Measurements from ENCODE around the gene MFAP3L.
A peak's percentile ranks its signal among the peaks of the same experiment; 100 is the strongest.
"Not testable (repeated sequence)": the region's sequence is repeated elsewhere in the genome, so short reads cannot be mapped to it uniquely, and the experiment has no call there.

MFAP3L gene

DNA sequence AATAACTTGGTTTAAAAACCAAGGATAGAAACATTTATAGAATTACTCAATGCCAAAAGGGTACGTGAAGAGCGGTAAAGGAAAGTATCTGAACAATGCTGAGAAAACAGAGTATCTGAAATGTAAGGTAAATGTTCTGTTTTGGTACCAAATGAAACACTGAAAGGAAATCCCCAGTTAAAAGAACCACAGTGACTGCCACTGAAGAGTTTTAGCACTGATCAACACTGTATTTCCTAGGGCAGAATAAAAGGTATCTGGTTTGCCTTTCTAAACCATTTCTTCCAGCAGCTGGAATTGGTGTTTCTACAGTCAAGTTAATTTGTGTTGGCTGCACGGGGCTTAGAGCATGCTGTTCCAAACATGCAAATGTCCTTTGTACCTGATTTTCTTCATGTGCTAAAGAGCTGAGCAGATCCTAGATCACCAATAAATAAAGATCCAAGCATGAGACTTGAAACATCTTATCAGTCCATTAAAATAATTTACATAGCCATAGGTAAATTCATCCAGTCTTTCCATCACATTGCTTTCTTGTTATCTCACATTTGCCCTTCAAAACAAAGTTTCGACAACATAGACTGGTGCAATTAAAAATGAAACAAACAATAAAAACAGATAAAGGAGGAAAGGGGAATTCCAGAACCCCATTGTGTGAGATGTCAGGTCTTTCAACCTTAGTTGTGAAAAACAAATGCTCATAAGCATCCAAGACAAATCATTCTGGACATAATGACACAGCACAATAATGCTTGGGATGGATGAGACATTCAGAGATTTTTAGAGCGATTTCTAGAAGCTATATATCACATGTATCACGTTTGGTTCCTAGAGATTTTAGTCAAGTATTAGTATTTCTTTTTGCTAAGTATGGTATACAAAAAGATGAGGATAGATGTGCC, 38.6 kb downstream of the MFAP3L start:
- DNase-seq (ENCODE audit: low read depth, low spot score), result no peak

DNA sequence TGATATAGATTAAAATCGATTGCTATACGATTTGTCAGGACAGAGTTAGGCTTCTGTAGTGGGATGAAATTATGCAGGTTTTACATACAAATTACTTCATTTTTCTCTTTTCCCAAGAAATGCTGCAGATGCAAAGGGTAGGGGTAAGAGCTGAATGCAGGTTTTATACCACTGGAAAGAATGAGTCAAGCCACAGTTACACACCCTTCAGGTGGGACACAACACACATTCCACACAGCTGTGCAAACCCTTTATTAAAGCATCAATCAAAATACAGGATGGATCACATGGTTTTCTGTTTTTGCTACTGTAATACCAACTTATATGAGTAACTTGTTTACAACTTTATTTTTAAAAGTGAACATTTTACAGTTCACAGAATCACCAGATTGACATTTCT, 39.8 kb downstream of the MFAP3L start:
- no peak for DNase-seq (ENCODE audit: low read depth, low spot score)

DNA sequence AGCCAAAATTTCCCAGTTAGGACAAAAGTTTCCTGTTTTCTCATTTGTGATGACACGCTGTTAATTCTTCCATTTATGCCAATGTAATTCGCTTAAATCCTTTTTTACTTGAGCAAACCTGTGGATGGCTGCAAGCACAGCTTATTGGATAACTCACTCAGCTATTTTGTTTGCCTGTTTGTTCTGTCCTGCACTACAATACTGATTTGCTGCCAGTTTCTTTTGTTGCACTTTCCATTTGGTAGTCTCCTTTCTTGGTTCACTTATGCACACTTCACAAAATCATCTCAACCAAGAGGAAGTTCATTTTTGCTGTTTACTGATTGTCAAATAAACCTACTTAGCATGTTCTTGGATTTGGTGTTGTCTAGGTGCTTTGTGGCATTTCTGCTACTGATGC, 40.3 kb downstream of the MFAP3L start:
- DNase-seq (ENCODE audit: low read depth, low spot score), result no peak

DNA sequence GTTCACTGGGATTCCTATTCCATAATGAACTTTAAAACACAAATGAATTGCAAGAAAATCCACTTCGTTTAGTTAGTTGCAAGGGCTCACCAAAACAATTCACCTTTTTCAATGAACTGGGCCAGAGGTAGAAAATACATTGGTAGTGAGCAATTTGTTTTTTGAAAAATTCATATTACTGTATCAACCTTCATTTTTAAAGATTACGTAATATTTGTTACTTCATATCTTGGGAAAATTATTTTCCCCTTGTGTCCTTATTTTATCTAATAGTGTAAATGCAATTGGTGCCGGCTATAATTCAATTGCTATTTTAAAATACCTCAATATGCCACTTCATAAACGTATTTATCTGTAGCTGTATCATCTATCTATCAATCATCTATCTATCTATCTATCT, 41.5 kb downstream of the MFAP3L start:
- DNase-seq (ENCODE audit: low read depth, low spot score), result no peak

DNA sequence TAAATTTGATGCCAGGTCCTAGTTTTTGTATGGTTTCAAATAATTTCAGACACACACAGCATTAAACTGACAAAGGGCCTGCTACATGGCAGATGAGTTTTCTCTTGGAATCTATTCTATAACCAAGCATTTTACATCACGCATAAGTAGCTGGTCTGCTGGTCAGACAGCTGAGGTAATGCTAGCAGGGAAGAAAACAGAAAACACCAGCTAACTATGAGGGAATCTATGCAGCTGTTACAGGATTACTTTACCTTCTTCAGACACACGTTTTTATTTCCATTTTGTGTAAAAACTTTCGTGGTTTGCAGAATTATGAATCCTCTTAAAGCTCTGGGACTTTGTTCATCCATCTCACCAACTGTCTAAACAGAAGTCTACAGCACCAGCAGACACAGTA, 42.0 kb downstream of the MFAP3L start:
- DNase-seq (ENCODE audit: low read depth, low spot score), result no peak

DNA sequence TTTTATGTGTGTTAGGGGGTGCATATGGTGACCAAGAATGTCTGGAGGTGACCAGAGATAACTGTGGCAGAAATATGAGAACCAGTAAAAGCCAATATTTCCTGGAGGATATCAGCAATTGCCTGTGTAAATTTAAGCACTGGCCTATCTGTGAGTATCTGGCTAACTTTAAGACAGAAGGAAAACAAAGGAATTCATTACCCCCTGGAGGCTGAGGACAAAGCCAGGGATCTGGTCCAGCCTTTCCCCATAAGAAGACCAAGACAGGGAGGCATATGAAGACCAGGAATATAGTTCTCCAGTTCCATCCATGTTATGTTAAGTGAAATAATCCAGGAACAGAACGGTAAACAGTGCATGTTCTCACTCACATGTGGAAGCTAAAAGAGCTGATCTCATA, 49.2 kb downstream of the MFAP3L start:
- DNase-seq (ENCODE audit: low read depth, low spot score), result no peak

DNA sequence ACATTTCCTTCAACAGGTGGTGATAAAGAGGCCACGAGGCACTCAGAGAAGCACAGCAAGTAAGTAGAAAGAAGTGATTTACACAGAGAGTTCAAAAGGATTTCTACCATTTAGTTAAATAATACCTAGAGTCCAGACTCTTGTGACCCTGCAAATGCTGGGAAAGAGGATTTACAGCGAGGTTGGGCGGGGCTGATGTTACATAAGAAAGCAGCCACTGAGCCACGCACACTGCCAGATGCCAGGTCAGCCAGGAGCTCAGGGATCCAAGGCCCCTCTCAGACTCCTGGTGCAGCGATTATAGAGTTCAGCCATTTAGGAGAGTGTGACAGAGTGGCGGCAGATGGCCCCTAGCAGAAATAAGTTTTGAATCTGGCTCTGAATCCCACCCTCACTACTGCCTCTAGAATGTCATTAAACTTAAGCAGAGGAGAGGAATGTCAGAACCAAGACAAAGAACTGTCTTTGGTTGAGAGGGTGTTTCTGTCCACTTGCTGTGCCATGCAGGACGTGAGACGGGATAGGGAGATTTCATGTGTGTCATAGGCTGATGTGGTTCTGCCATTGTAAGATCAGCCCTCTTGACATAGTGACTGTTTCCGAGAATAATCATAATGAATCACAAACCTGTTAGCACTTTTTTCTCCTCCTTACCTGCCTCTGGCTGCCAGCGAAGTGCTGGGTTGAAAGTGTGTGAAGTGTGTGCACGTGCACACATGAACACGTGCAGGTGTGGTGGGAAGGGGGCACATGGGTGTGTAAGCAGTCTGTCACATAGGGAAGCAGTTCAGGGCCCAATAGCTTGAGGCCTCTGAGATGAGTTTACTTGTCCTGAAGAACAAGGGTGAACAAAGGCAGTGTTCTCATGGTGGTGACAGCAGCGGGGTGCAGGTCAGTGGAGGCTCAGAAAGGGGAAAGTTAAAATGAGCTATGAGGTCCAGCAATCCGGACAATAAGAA, 50.1 kb downstream of the MFAP3L start:
- no peak for DNase-seq (ENCODE audit: low read depth, low spot score)

DNA sequence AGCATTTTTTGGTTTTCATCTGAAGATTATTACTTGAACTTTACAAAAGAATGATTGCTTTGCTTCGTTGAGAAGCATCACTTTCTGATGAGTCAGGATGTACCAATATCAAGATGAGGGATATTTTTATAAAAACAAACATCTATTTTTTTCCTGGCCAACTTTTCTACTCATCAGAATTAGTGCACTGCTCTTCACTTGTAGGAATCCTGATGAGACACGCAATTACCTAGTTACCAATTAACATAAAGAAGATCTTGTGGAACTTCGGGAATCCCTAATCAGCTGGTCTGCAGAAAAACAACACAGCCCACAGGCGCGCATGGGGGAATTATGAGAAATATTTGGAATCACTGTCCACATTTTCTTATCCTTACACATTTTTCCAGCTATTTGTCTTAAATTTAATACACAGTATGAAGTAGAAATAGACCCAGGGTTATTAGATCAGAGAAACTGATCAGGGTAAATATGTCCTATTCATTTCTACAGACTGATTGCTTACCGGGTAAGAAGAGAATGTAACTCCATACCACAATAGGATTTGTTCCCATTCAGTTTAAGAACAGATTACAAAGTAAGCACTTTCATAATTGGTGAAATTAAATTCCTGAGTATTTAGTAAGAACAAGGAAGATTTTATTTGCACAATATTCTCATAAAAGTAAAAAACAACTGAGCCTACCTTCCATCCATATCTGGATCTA, 50.9 kb downstream of the MFAP3L start:
- no peak for DNase-seq (ENCODE audit: low read depth, low spot score)

DNA sequence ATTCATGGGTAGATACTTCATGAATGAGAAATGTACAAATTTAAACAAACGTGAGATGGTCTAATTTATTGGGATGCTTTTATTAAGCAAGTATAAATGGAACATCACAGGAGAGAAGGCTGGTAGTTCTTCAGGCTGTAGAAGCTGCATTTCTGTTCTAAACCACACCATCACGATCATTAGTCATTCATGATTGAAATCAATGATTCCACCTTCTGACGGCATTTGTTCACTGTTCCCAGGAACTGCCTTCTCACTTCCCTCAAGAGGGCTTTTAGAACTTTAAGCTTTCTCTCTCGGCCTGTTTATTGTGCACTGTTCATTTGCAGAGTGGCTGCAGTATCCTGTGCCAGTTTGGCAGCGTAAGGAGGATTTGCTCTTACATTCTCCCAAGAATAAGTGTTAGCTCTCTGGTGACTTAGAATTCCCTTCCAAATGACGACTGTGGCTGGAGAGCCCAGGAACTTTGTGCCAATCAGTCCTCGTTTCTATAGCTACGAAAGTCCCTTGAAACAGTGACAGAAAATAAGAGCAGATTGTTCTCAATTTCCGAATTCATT, 54.7 kb downstream of the MFAP3L start:
- peak; percentile 48 for DNase-seq (ENCODE audit: low read depth, low spot score)

DNA sequence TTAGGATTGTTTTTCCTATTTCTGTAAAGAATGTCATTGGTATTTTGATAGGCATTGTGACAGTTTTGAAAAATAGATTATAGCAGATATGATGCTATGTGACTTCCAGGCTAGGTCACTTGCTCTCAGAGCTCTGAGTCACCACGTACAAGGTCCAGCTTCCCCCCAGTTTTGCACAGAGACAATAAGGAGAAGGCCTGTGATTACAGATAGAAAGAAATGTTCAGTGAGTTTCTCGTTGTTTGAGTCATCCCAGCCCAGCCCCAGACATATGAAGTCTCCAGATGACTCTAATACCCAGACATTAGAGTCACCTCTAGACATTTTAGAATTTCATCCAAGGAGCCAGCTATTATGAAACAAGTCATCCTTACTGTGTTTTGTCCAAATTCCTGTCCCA, 57.2 kb downstream of the MFAP3L start:
- peak; percentile 69 for DNase-seq (ENCODE audit: low read depth, low spot score)

DNA sequence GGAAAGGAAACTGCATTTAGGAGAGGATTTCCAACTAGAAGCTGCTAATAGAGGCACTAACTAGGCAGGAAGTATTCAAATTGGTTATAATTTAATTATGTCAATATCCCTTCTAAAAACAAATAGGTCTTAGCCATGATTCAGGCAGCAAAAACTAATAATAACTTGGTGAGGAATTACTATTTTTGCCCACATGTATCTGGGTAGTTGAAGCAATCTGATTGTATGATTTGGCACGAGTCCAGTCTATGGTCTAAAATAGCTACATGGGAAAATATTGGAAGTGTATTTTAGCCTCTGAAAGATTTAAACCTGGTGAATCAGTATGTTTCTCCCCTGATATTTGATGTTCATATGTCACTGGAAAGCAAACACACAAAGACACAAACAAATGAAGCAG, 62.2 kb downstream of the MFAP3L start:
- DNase-seq (ENCODE audit: low read depth, low spot score), result no peak

DNA sequence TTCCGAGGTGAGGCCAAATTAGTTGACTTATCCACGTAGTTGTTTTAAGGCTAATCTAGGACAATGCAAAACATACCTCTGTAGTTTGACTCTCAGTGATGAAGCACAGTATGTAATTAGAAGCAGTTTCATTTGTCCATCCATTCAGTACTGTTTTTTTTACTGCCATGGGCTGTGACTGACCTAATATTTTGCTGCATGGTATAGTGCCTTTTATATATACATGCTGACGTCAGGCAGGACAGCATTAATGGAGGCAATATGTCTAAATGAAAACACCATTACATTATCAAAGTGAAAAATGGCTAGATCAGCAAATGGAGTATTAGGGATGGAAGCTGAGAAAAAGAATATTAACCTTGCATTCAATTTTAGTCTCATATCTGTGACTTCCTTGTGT, 66.9 kb downstream of the MFAP3L start:
- no peak for DNase-seq (ENCODE audit: low read depth, low spot score)

DNA sequence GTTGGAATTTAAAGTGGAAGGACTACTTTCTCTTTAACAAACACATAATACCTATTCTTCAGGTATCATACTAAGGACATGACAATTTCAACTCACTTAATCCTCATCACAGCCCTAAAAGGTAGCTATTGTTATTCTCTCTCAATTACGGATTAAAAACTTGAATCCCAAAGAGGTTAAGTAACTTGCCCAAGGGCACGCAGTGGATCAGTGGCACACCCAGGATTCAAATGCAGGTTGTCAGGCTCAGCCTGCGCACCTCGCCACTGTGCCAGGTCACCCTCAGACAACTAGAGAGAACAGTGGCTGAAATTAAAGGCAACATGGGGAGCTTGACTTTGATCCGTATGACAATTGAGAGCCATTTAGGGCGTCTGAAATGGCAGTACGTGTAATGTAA, 67.6 kb downstream of the MFAP3L start:
- DNase-seq (ENCODE audit: low read depth, low spot score), result no peak

DNA sequence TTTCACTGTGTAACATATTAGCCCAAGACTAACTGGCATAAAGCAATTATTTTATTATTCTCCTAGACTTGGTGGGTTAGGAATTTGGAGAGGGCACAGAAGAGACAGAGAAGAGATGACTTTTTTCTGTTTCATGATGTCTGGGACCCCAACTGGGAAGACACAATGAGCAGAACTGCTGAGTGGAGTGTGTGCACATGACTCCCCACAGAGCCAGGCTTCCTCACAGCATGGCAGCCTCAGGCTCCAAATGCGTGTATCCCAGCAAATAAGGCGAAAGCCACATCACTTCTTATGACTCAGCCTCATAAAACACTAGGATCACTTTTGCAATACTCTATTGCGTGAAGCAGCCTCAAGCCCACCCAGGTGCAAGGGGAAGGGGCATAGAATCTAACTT, 68.4 kb downstream of the MFAP3L start:
- no peak for DNase-seq (ENCODE audit: low read depth, low spot score)

DNA sequence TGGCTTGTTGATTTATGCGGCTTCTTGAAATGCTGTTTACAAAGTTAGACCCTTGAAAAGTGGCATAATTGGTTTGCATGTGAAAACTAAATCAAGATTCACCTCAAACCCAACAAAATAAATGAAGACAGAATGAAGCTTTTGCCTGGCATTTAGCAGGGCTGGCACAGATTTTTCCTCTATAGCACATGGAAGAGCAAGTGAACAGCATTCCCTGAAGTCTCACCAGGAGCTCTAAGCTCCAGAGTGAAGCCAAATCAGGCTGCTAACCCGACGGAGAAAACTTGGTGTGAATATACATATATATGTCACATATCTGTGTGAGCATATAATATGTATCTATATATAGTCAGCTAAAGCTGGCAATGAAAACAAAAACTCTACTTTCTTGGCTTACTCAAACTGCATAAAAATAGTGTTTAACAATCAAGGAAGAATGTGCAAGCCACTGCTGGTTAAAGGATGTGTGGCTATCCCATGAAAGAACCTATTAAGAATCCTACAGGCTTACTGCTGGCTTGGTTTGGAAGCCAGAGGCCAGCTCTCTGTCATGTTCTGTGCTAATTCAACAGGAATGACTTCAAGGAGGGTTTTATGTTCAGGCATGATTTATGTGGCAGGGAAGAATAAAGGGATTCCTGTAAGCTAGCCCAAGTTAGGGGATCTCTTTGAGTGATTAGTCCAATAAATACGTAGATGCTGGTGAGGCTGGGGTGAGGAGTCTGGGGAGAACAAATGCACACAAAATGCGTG, 69.9 kb downstream of the MFAP3L start:
- DNase-seq (ENCODE audit: low read depth, low spot score), result peak; percentile 66

DNA sequence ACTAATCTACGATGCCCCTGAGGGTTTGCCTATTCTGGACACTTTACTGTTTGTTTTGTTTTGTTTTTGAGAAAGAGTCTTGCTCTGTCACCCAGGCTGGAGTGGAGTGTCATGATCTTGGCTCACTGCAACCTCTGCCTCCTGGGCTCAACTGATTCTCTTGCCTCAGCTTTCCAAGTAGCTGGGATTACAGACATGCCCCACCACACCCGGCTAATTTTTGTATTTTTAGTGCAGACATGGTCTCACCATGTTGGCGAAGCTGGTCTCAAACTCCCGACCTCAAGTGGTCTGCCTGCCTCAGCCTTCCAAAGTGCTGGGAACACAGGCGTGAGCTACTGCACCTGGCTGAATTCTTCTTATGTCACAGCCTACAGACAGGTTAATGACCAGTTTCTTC, 70.7 kb downstream of the MFAP3L start:
- no peak for DNase-seq (ENCODE audit: low read depth, low spot score)

DNA sequence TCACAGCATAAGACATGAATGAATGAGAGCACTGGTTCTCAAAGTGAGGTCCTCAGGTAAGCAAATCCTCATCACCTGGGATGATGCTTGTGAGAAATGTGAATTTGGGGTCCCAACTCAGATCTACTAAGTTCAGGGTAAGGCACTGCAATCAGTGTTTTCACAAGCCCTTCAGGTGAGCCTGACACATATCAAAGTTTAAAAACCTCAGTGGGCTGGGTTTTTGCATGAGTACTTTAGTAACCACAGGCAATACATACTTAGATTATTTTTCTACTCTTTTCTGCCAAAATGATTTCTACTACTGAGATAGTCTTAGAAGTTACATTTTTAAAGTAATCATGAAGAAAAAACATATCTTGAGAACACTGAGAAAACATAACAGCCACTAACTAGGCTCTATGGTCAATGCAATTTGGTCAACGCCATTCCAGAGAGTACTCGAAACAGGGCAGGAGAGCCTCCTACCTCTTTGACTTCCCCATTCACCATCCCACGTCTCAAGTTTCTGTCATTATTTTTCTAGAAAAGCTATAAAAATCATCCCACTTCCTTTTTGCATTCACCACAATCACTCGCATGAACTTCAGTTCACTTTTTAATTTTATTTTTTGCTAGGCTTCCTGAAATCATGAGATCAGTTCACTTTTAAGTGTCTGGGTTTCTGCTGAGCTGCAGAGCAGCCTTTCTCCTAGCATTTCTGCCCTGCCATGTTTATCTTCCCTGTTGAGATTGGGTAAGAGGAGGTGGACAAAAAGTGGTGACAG, 73.8 kb downstream of the MFAP3L start:
- DNase-seq (ENCODE audit: low read depth, low spot score), result no peak

DNA sequence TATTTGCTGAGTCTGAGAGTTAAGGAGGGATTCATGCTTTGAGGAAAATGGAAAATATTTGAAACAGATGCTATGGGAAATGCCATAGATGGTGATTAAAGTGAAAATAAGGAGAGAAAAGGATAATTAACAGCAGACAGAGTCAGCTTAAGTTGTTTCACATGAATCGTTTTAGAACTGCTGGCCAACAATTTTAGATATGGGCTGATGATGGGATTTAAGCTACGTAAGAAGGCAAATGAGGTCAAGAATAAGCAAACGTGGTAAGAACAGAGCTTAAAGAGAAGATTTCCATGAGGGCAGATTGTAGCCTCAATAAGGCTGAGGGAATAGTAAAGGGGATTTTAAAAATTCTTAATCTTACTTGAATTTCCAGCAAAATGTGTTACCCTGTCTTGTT, 77.9 kb downstream of the MFAP3L start:
- no peak for DNase-seq (ENCODE audit: low read depth, low spot score)

DNA sequence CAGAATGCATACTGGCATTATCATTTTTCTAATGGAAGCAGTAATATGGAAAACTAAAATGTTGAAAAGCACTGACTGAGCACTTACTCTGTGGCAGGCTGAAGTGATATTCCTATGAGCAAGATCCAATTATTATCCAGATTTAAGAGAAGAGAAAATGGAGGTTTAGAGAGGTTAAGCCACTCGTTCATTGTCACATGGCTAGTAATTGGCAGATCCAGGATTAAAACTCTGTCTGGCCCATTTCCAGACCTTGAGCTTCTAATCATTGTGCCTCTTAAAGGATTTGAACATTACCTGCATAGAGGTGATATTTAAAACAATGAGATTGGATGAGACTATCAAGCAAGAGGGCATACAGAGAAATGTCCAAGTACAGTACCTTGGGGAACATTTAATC, 80.6 kb downstream of the MFAP3L start:
- no peak for DNase-seq (ENCODE audit: low read depth, low spot score)

DNA sequence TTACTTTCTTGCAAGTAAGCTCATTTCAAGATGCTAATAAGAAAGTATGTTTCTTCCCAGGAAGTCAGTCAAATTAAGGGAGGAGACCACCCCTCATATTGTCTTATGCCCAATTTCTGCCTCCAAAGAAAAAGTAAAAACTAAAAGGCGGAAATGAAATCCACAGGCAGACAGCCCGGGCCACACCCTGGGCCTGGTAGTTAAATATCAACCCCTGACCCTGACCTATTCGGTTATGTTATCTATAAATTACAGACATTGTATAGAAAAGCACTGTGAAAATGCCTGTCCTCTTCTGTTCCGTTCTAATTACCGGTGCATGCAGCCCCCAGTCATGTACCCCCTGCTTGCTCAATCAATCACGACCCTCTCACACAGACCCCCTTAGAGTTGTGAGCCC, 82.6 kb downstream of the MFAP3L start:
- DNase-seq (ENCODE audit: low read depth, low spot score), result not testable (repeated sequence)
